Anterior cingulate cortex (tissue), 58 donors: Measurements from ENCODE around the gene EML4.
A peak's percentile ranks its signal among the peaks of the same experiment; 100 is the strongest.

Experiments
- DNase-seq, 58 donors: peaks; one replicate each; lab custom pipeline; 2025; lab: John Stamatoyannopoulos, UW

Gene EML4

DNA sequence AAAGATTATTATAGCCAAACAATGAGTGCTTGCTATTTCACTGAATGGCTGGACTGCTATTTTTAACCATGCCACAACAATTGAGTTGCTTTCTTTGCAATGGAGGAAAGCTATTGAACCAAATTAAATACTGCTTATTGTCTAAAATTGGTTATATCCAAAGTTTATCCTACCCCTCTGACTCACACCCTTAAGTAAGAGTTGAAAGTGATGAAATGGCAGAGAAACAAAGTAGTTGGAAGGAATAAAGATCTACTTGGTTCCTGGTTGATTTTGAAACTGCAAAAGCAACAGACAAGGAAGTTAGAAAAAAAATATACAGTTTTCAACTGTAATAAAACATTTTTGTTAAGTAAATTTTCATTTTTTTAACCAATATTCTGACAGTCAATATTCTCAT is 47.5 kb downstream of the EML4 start:
- DNase-seq = no peak

DNA sequence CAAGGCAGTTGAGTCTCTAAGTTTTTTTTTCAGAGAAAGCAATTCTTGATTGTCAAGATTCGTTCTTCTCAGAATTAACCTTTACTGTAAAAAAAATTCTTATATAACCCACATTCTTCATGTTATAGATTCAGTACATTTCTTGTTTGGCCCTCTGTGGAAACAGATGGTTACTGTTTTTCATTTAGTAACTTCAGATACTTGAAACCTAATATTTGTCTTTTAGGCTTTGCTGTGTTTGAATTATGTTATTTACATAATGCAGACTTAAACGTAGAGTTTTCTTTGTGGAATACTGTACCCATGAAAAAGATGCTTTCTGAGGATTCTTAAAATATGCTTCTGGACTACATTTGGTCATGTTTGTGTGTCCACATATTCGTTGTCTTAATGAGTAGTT is 48.2 kb downstream of the EML4 start:
- no peak for DNase-seq

DNA sequence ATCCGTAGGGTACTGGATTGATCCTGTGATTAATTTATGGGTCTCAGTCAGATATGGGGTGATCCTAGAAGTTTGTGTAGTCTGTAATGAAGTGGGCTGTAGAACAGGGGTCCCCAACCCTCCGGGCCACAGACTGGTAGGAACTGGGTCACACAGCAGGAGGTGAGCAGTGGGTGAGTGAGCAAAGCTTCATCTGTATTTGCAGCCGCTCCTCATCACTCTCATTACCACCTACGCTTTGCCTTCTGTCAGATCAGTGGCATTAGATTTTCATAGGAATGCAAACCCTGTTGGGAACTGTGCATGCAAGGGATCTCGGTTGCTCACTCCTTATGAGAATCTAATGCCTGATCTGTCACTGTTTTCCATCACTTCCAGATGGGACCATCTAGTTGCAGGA is 48.8 kb downstream of the EML4 start:
- DNase-seq = no peak

- no peak for DNase-seq
Observed at GRCh38 chr2:42218712-42219111, 49.6 kb downstream of the EML4 start.

DNA sequence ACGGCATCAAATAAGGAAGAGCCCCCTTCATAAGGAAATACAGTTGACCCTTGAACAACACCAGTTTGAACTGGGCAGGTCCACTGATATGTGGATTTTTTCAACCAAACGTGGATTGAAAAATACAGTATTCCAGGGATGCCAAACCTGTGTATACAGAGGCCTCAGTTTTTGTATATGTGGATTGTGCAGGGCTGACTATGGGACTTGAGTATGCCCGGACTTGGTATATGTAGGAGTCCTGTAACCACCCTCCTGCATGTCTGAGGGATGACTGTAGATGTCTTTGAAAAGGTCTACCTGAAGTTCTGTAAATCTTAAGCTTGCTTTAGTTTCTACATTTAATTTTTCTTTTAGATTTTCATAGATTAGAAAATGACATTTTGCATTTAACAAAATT is 50.0 kb downstream of the EML4 start:
- DNase-seq = no peak

- DNase-seq = no peak
Observed at GRCh38 chr2:42220566-42220965, 51.4 kb downstream of the EML4 start.

- DNase-seq = no peak
Observed at GRCh38 chr2:42223067-42223854, 54.1 kb downstream of the EML4 start.

DNA sequence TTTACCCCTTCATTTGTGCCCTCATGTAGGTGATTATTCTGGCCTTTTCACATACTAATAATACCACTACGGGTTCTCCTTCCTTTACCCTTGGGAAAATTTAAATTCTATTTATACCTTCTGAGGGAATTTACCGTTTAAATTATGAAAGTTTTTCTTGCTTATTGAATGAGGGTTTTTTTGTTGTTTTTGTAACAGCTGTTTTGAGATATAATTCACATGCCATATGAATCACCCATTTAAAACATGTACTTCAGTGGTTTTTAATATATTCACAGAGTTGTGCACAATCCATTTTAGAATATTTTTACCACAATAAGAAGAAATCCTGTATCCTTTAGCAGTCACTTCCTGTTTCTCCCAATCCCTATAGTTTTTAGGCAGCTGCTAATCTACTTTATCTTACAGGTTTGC is 54.7 kb downstream of the EML4 start:
- no peak for DNase-seq

DNA sequence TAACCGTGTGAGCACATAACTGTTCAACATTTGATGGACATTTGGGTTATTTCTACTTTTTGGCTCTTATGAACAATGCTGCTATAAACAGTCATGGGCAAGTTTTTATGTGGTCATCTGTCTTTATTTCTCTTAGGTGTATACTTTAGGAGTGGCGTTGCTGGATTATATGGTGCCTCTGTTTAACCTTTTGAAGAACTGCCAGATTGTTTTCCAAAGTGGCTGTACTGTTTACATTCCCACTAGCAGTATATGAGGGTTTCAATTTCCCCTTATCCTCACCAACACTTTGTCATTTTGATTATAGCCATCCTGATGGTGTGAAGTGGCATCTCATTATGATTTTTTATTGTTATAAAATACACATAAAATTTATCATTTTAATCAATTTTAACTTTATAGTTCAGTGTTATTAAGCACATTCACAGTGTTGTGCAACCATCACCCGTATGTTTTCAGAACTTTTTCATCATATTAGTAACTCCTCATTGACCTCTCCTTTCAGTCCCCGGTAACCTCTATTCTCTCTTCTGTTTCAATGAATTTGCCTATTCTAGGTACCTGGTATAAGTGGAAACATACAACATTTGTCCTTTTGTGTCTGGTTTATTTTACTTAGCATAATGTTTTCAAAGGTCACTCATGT is 55.4 kb downstream of the EML4 start:
- no peak for DNase-seq

DNA sequence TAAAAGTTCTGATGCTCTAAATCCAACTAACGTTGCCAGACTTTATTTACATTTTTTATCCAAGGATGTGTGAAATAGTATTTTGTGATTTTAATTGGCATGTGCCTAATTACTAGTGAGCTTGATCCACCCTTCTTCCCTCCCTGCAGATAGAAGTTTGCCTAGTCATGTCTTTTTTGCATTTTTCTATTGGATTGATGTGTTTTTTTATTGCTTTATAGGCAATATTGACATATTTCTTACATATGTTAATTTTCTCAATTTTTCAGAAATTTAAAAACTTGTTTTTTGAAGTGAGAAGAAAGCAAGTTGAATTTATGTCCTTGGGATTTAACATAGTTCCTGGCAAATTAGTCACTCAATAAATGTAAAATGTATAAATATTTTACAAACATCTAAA is 56.4 kb downstream of the EML4 start:
- no peak for DNase-seq

- DNase-seq = no peak
Observed at GRCh38 chr2:42227491-42227890, 58.3 kb downstream of the EML4 start.

GRCh38 chr2:42228101-42228500 is 58.9 kb downstream of the EML4 start:
- no peak for DNase-seq

DNA sequence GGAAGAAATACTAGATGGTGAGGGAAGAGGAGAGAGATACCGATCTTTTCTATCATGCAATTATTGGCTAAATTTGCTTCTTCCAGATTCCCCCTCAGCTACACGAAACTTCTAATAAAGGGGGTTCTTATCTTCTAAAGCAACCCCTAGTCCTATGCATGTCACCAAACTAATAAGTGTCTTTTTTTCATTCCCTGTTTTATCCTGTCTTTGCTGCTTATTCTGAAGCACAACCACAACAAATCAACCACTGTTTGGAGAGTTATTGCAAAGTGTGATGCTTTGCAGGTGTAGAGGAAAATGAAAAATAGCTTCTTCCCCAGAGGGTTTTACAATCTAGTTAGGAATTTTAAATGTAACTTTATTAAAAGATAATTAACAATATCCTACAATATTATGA is 60.8 kb downstream of the EML4 start:
- no peak for DNase-seq

GRCh38 chr2:42230891-42231290 is 61.7 kb downstream of the EML4 start:
- DNase-seq = no peak

GRCh38 chr2:42232024-42232423 is 62.9 kb downstream of the EML4 start:
- no peak for DNase-seq

DNA sequence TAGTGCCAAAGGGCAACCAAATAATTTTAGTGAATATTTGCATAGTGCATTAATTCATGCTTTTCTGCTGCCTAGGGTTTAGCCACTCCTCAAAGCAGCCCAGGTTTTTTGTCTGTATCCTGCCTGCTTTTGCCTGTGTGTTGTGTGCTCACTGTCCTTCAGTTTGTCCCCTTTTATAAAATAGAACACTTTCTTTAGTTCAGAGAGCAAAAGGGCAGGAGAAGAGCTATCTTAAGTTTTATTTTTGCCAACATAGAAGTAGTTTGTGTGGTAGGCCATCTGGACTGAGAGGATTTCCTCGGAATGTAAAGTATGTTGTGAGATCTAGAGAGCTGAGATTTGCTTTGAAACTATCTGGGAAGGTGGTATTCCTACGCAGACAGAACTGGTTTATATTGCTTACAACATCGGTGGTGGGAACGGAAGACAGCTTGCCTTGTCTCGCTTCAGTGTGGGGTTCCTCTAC is 64.9 kb downstream of the EML4 start:
- no peak for DNase-seq

- no peak for DNase-seq
Observed at GRCh38 chr2:42236911-42237310, 67.8 kb downstream of the EML4 start.

DNA sequence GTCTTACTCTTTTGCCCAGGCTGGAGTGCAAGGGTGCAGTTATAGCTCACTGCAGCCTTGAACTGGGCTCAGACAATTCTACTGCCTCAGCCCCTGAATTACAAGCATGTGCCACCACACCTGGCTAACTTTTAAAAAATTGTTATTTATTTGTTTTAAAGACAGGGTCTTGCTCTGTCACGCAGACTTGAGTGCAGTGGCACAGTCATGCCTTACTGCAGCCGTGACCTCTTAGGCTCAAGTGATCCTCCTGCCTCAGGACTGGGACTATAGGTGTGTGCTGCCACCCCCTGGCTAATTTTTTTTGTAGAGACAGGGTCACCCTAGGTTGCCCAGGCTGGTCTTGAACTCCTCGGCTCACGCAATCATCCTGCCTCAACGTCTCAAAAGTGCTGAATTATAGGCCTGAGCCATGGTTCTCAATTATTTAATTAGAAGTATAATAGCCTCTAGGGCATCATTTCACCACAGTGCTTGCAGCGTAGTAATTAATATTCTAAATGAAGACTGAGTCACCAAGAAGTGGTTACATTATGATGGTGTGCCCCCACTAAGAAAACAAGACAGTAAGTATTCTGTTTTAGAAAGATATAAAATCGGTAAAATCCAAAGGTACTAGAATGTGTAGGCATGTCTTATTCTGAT is 69.6 kb downstream of the EML4 start:
- peak in 10 of 58 donors; percentile 0 to 12 (median 2) for DNase-seq

GRCh38 chr2:42239289-42239661 is 70.1 kb downstream of the EML4 start:
- DNase-seq = no peak

DNA sequence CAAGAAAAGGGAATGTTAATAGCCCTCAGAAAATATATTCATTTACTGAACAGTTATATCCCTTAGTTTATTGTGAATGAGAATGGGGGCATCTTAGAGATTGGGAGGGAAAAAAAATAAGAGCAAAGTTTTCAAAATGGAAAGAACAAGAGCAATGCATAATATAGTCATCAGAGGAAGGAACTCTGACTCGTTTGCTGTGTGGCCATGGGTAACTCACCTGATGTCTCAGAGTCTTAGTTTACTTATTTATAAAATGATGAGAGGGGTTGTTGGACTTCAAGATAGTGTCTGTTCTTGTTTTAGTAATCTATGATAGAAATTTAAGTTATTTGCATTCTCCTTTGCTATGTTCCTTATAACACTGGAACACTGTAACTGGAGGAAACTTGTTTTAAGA is 70.7 kb downstream of the EML4 start:
- DNase-seq = no peak

- DNase-seq = no peak
Observed at GRCh38 chr2:42241517-42241916, 72.4 kb downstream of the EML4 start.

- DNase-seq = no peak
Observed at GRCh38 chr2:42243297-42243696, 74.1 kb downstream of the EML4 start.
